ENCODE data around the gene SAFB2. TPM values are rescaled to one million over a fixed set of nuclear protein-coding genes. Genes with fewer than 3 reads are reported as not detected.

Gene SAFB2
- total RNA-seq, 1 experiment from 2014 or later: 76.1 TPM

DNA sequence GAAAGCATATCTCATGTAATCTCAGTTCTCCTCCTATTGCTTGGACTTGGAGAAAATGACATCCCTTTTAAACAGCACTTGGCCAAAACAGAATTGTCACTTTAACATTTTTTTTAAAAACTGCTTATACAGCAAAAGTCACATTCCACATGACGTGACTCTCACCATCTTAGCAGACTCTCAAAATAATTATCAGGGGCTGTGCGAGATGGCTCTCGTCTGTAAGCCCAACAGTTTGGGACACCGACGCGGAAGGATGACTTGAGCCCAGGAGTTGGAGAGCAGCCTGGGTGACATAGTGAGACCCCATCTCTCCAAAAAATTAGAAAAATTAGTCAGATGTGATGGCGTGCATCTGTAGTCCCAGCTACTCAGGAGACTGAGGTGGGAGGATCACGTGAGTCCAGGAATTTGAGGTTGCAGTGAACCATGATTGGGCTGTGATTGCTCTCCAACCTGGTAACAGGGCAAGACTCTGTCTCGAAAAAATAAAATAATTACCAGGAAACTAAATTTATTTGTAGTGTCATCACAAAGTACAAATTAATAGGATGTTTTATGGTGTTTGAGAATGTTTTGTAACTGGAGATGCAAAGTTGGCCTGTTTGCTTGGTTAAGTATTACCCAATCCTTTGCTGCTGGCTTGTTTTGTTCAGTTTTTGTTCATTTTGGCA, 9.1 kb upstream of the SAFB2 start:
- Histone ChIP-seq H3K56ac (ENCODE audit: insufficient read length, low read depth, low read length) (no peak overlapping the region), H3K79me2 (ENCODE audit: insufficient read depth, low read length) (peaks cover 59% of the 10 kb centered on the region; the same call in 1 of the 2 replicates), H3T11ph (ENCODE audit: low read length) (no peak overlapping the region), H2BK120ac (ENCODE audit: low read depth, low read length, poor library complexity, severe bottlenecking) (no peak overlapping the region), H3K23ac (ENCODE audit: insufficient read length, low read depth, low read length) (no peak overlapping the region), H4K91ac (ENCODE audit: insufficient read length, low read depth, low read length) (no peak overlapping the region), H2BK12ac (ENCODE audit: insufficient read length, low read depth, low read length) (no peak overlapping the region), H3K14ac (ENCODE audit: insufficient read depth, low read length) (no peak overlapping the region), H2BK20ac (ENCODE audit: low read depth, low read length, poor library complexity, severe bottlenecking) (no peak overlapping the region), H3K23me2 (ENCODE audit: insufficient read length, low read depth, low read length, poor library complexity, severe bottlenecking) (no peaks in the 10 kb centered on the region), H3K4me2 (ENCODE audit: insufficient read depth, insufficient read length, low read length) (no peak overlapping the region), H3K4me1 (ENCODE audit: insufficient read depth, low read length) (no peaks in the 10 kb centered on the region), H3K9ac (ENCODE audit: extremely low read depth, insufficient read length, low read length) (no peak overlapping the region), H2BK5ac (ENCODE audit: insufficient read length, low read length) (no peak overlapping the region), H4K20me1 (ENCODE audit: control insufficient read depth, insufficient read depth, insufficient read length) (no peaks in the 10 kb centered on the region), H3K18ac (ENCODE audit: insufficient read length, low read depth, low read length) (no peak overlapping the region), H2BK15ac (ENCODE audit: low read depth, low read length) (no peak overlapping the region), H3K9me3 (ENCODE audit: control insufficient read depth, low read depth, low read length) (no peaks in the 10 kb centered on the region), H3K79me1 (ENCODE audit: insufficient read depth, low read depth, low read length, poor library complexity, severe bottlenecking) (peaks cover 28% of the 10 kb centered on the region), H4K5ac (ENCODE audit: insufficient read length, low read depth, low read length) (no peak overlapping the region), H2AFZ (ENCODE audit: low read length) (no peak overlapping the region), H2AK5ac (ENCODE audit: insufficient read length, low read length) (no peak overlapping the region), H3K4ac (ENCODE audit: low read depth, low read length) (no peak overlapping the region), H3K27me3 (ENCODE audit: insufficient read depth, low read length) (no peaks in the 10 kb centered on the region), H3K27ac (ENCODE audit: insufficient read length, low read depth, low read length) (no peak overlapping the region), H4K8ac (replicated peaks; ENCODE audit: insufficient read length, low read depth, low read length) (no peak overlapping the region)
- Mint-ChIP-seq H3K9me3 (no peaks in the 10 kb centered on the region), H3K27ac (peak overlapping the region in 2 of 3 experiments; percentile 1 to 46; a peak in 1 of 7 replicates), H3K4me3 (no peak overlapping the region), H3K36me3 (ENCODE audit: insufficient read depth in 1 of 3, low read depth in 3 of 3) (peaks cover 9 to 64% (median 45%) of the 10 kb centered on the region in 3 experiments; a peak in 6 of 7 replicates), H3K27me3 (ENCODE audit: low read depth) (no peaks in the 10 kb centered on the region), H3K4me1 (peaks cover 5 to 7% of the 10 kb centered on the region in 2 experiments)
- no CpG with 5 or more reads among the region's 9 CpGs for WGBS (ENCODE audit: extremely low coverage, insufficient read length, low lambda C conversion rate)
- TF ChIP-seq, protein P1, sequence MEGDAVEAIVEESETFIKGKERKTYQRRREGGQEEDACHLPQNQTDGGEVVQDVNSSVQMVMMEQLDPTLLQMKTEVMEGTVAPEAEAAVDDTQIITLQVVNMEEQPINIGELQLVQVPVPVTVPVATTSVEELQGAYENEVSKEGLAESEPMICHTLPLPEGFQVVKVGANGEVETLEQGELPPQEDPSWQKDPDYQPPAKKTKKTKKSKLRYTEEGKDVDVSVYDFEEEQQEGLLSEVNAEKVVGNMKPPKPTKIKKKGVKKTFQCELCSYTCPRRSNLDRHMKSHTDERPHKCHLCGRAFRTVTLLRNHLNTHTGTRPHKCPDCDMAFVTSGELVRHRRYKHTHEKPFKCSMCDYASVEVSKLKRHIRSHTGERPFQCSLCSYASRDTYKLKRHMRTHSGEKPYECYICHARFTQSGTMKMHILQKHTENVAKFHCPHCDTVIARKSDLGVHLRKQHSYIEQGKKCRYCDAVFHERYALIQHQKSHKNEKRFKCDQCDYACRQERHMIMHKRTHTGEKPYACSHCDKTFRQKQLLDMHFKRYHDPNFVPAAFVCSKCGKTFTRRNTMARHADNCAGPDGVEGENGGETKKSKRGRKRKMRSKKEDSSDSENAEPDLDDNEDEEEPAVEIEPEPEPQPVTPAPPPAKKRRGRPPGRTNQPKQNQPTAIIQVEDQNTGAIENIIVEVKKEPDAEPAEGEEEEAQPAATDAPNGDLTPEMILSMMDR (conservative IDR thresholded peaks at IDR 0.05): no peak
- no peak for DNase-seq
